Calu3 (cell line): Measurements from ENCODE around the gene ABCC8. TPM values are rescaled to one million over a fixed set of nuclear protein-coding genes. Genes with fewer than 3 reads are reported as not detected.

Source experiments
- BruUV-seq: library from RNA; stranded (reverse); fragments of 400-500 nt; replicated peaks from 2 replicates; lab custom pipeline; 2021; lab: Mats Ljungman, UMichigan
- CTCF ChIA-PET: fragments of 300-600 bp; sonication (Branson Sonifier 250); formaldehyde crosslinking; loops from one replicate; lab custom pipeline; 2022; ENCODE audit warnings: antibody characterized with exemption; lab: Charles Lee
- DNase-seq: peaks from one replicate; pipeline ENCODE4 v3.0.0; 2022
- H3K27ac Mint-ChIP-seq: one replicate; pipeline ENCODE4 v1.8.0; 2022; ENCODE audit warnings: mixed read lengths; ENCODE audit not compliant: unreplicated experiment
- H3K27me3 Mint-ChIP-seq: one replicate; pipeline ENCODE4 v1.8.0; 2022; ENCODE audit warnings: mixed read lengths; ENCODE audit not compliant: unreplicated experiment
- H3K36me3 Mint-ChIP-seq: one replicate; pipeline ENCODE4 v1.8.0; 2022; ENCODE audit warnings: mild to moderate bottlenecking, moderate library complexity, mixed read lengths; ENCODE audit not compliant: insufficient read depth, unreplicated experiment
- H3K4me1 Mint-ChIP-seq: one replicate; pipeline ENCODE4 v1.8.0; 2022; ENCODE audit warnings: mild to moderate bottlenecking, low read depth, mixed read lengths; ENCODE audit not compliant: unreplicated experiment
- H3K4me3 Mint-ChIP-seq: one replicate; pipeline ENCODE4 v1.8.0; 2022; ENCODE audit warnings: mild to moderate bottlenecking, low read depth, moderate library complexity, mixed read lengths; ENCODE audit not compliant: unreplicated experiment
- H3K9me3 Mint-ChIP-seq: one replicate; pipeline ENCODE4 v1.8.0; 2022; ENCODE audit warnings: low read depth, mixed read lengths; ENCODE audit not compliant: unreplicated experiment
- CTCF ChIP-seq: fragments of 200-600 bp; IDR thresholded peaks from one replicate; pipeline ENCODE4 v1.8.0; 2022; ENCODE audit warnings: antibody characterized with exemption; ENCODE audit not compliant: unreplicated experiment
- intact Hi-C: fragments of 100-400 bp; cut with micrococcal nuclease; formaldehyde crosslinking; loops from one replicate; pipeline ENCODE4 v1.10.0; 2022; ENCODE audit not compliant: unreplicated experiment
- total RNA-seq: library from RNA; stranded (reverse); gene quantifications from 2 replicates; pipeline ENCODE4 v1.2.3, GENCODE V29; 2022

Gene ABCC8
- total RNA-seq, 1 experiment from 2014 or later: 0.76 TPM

GRCh38 chr11:17437366-17437765 lies 39.3 kb downstream of the ABCC8 start:
- no peak for DNase-seq
- BruUV-seq: no TSS peak
- H3K27me3 Mint-ChIP-seq: peaks cover 69% of the 10 kb centered on the region
- H3K4me1 Mint-ChIP-seq: peaks cover 11% of the 10 kb centered on the region
- H3K4me3 Mint-ChIP-seq: no peak overlapping the region
- intact Hi-C loops: no loop called here
- peaks cover 2% of the 10 kb centered on the region for H3K9me3 Mint-ChIP-seq
- H3K36me3 Mint-ChIP-seq: no peaks in the 10 kb centered on the region
- CTCF ChIA-PET: interaction anchor here (0.7 kb wide), 1 partner anchor 536 kb away, joined by 3 read pairs; no protein-coding TSS in a partner anchor
- no peak overlapping the region for H3K27ac Mint-ChIP-seq
- no peak for TF ChIP-seq CTCF

- H3K27me3 Mint-ChIP-seq: peaks cover 56% of the 10 kb centered on the region
- H3K36me3 Mint-ChIP-seq: no peaks in the 10 kb centered on the region
- DNase-seq: no peak
- no peak overlapping the region for H3K27ac Mint-ChIP-seq
- BruUV-seq: no TSS peak
- no peak for TF ChIP-seq CTCF
- no peaks in the 10 kb centered on the region for H3K9me3 Mint-ChIP-seq
- H3K4me3 Mint-ChIP-seq: no peak overlapping the region
- peaks cover 2% of the 10 kb centered on the region for H3K4me1 Mint-ChIP-seq
- CTCF ChIA-PET: interaction anchor here (2.4 kb wide), 1 partner anchor 15 kb away, joined by 7 read pairs; no protein-coding TSS in a partner anchor
- intact Hi-C loops: no loop called here
These were observed 42.5 kb downstream of the ABCC8 start for GRCh38 chr11:17434108-17434507.

GRCh38 chr11:17432002-17432401 lies 44.6 kb downstream of the ABCC8 start:
- no peak for DNase-seq
- Mint-ChIP-seq H3K4me3 (no peak overlapping the region), H3K9me3 (no peaks in the 10 kb centered on the region), H3K27me3 (peaks cover 66% of the 10 kb centered on the region), H3K36me3 (no peaks in the 10 kb centered on the region), H3K4me1 (no peaks in the 10 kb centered on the region), H3K27ac (no peak overlapping the region)
- no TSS peak for BruUV-seq
- intact Hi-C loops: no loop called here
- CTCF ChIA-PET: interaction anchor here (0.5 kb wide), 1 partner anchor 560 kb away, joined by 4 read pairs; no protein-coding TSS in a partner anchor
- TF ChIP-seq CTCF: no peak

- Mint-ChIP-seq H3K9me3 (no peaks in the 10 kb centered on the region), H3K27ac (no peak overlapping the region), H3K4me3 (no peak overlapping the region), H3K36me3 (no peaks in the 10 kb centered on the region), H3K27me3 (peaks cover 70% of the 10 kb centered on the region), H3K4me1 (no peaks in the 10 kb centered on the region)
- no TSS peak for BruUV-seq
- CTCF ChIA-PET: interaction anchor here (0.7 kb wide), 1 partner anchor 47 kb away, joined by 3 read pairs; no protein-coding TSS in a partner anchor
- no peak for TF ChIP-seq CTCF
- intact Hi-C loops: no loop called here
- DNase-seq: no peak
These were observed 45.5 kb downstream of the ABCC8 start for GRCh38 chr11:17431139-17431538.
